Right atrium auricular region (tissue), 2 donors: ENCODE data around the gene SLC1A4. TPM values are rescaled to one million over a fixed set of nuclear protein-coding genes. Genes with fewer than 3 reads are reported as not detected.

Experiments used
- DNase-seq: peaks from one replicate; pipeline ENCODE4 v3.0.0-alpha.2; 2019; ENCODE audit warnings: low spot score
- H3K27ac ChIP-seq, 2 donors: fragments of 200-600 bp; sonication (generic); 1 replicate in 1 of 2; 2 replicates in 1 of 2; pipeline ENCODE4 v1.5.1; 2016 to 2019
- H3K27me3 ChIP-seq, 2 donors: fragments of 200-600 bp; sonication (generic); one replicate each; pipeline versions ENCODE4 v1.5.1 to v1.6.0; 2017 to 2019
- H3K36me3 ChIP-seq: fragments of 200-600 bp; sonication (generic); one replicate; pipeline ENCODE4 v1.5.1; 2016
- H3K4me1 ChIP-seq, 2 donors: fragments of 200-600 bp; sonication (generic); one replicate each; pipeline versions ENCODE4 v1.5.1 to v1.6.0; 2017 to 2019
- H3K4me3 ChIP-seq, 2 donors: fragments of 200-600 bp; sonication (generic); 1 replicate in 1 of 2; 2 replicates in 1 of 2; pipeline ENCODE4 v1.5.1; 2017 to 2019; ENCODE audit warnings: mild to moderate bottlenecking in 1 of 2, moderate library complexity in 1 of 2
- H3K9me3 ChIP-seq, 2 donors: fragments of 200-600 bp; sonication (generic); one replicate each; pipeline ENCODE4 v1.5.1; 2019
- CTCF ChIP-seq, 2 donors: fragments of 200-600 bp; sonication (generic); IDR thresholded peaks; one replicate each; pipeline ENCODE4 v1.5.1; 2019; ENCODE audit warnings: antibody characterized with exemption in 2 of 2
- total RNA-seq, 2 donors: library from RNA; depleted of rRNA; stranded (reverse); fragments of >200 nt; gene quantifications; one replicate each; pipeline ENCODE4 v1.1.0, GENCODE V29; 2016

SLC1A4 gene
- total RNA-seq, 2 donors from 2014 or later, result 2.2 to 6.0 TPM

GRCh38 chr2:64951306-64951953 is 37.8 kb upstream of the SLC1A4 start:
- DNase-seq, result no peak
- Histone ChIP-seq H3K4me1 (no peaks in the 10 kb centered on the region), H3K9me3 (peaks cover 0 to 6% of the 10 kb centered on the region in 2 donors), H3K27me3 (no peaks in the 10 kb centered on the region), H3K27ac (no peak overlapping the region), H3K4me3 (no peak overlapping the region), H3K36me3 (no peaks in the 10 kb centered on the region)
- TF ChIP-seq CTCF (IDR thresholded peaks at IDR 0.05), result no peak

GRCh38 chr2:64952096-64952495 is 37.1 kb upstream of the SLC1A4 start:
- H3K27me3 ChIP-seq, result no peaks in the 10 kb centered on the region
- H3K27ac ChIP-seq, result no peak overlapping the region
- DNase-seq, result no peak
- no peak for TF ChIP-seq CTCF (IDR thresholded peaks at IDR 0.05)
- peaks cover 0 to 6% of the 10 kb centered on the region in 2 donors for H3K9me3 ChIP-seq
- no peak overlapping the region for H3K4me3 ChIP-seq
- H3K4me1 ChIP-seq, result no peaks in the 10 kb centered on the region
- no peaks in the 10 kb centered on the region for H3K36me3 ChIP-seq

GRCh38 chr2:64952511-64953482 is 36.4 kb upstream of the SLC1A4 start:
- H3K9me3 ChIP-seq, result peaks cover 0 to 6% of the 10 kb centered on the region in 2 donors
- no peak overlapping the region for H3K4me3 ChIP-seq
- no peaks in the 10 kb centered on the region for H3K4me1 ChIP-seq
- no peak for TF ChIP-seq CTCF (IDR thresholded peaks at IDR 0.05)
- no peaks in the 10 kb centered on the region for H3K36me3 ChIP-seq
- H3K27ac ChIP-seq, result no peak overlapping the region
- DNase-seq, result no peak
- no peaks in the 10 kb centered on the region for H3K27me3 ChIP-seq

- H3K36me3 ChIP-seq, result no peaks in the 10 kb centered on the region
- H3K27ac ChIP-seq, result no peak overlapping the region
- TF ChIP-seq CTCF (IDR thresholded peaks at IDR 0.05), result no peak
- H3K4me3 ChIP-seq, result no peak overlapping the region
- no peak for DNase-seq
- H3K9me3 ChIP-seq, result peaks cover 0 to 6% of the 10 kb centered on the region in 2 donors
- no peaks in the 10 kb centered on the region for H3K4me1 ChIP-seq
- no peaks in the 10 kb centered on the region for H3K27me3 ChIP-seq
Observed at GRCh38 chr2:64955467-64955866, 33.7 kb upstream of the SLC1A4 start.

- H3K4me3 ChIP-seq, result no peak overlapping the region
- TF ChIP-seq CTCF (IDR thresholded peaks at IDR 0.05), result no peak
- no peaks in the 10 kb centered on the region for H3K4me1 ChIP-seq
- no peaks in the 10 kb centered on the region for H3K36me3 ChIP-seq
- H3K27ac ChIP-seq, result no peak overlapping the region
- H3K9me3 ChIP-seq, result peaks cover 0 to 6% of the 10 kb centered on the region in 2 donors
- H3K27me3 ChIP-seq, result no peaks in the 10 kb centered on the region
- DNase-seq, result no peak
Observed at GRCh38 chr2:64957109-64957903, 31.9 kb upstream of the SLC1A4 start.
